Right kidney (tissue), 1 donor: Measurements from ENCODE around the gene TSTD1.
A peak's percentile ranks its signal among the peaks of the same experiment; 100 is the strongest.
"Not testable (repeated sequence)": the region's sequence is repeated elsewhere in the genome, so short reads cannot be mapped to it uniquely, and the experiment has no call there.

Experiments used
- DNase-seq: peaks from one replicate; pipeline ENCODE4 v3.0.0-alpha.2; 2016

The TSTD1 gene

GRCh38 chr1:161072751-161073449, 34.1 kb upstream of the TSTD1 start:
- DNase-seq, result no peak

- DNase-seq, result no peak
Observed at GRCh38 chr1:161071886-161072371, 33.2 kb upstream of the TSTD1 start.

GRCh38 chr1:161070761-161071160, 32.0 kb upstream of the TSTD1 start:
- DNase-seq, result no peak

GRCh38 chr1:161069731-161070270, 31.0 kb upstream of the TSTD1 start, which contains the start of gene ARHGAP30:
Gene ARHGAP30, minus strand, starts transcription at chr1:161069891. Its CDS starts 267 bp downstream, at chr1:161069624.
- no peak for DNase-seq

- no peak for DNase-seq
Observed at GRCh38 chr1:161069241-161069640, 30.5 kb upstream of the TSTD1 start.

- no peak for DNase-seq
Observed at GRCh38 chr1:161068306-161069234, 29.8 kb upstream of the TSTD1 start.

- no peak for DNase-seq
Observed at GRCh38 chr1:161066694-161067093, 27.9 kb upstream of the TSTD1 start.

GRCh38 chr1:161065681-161066080, 26.9 kb upstream of the TSTD1 start:
- not testable (repeated sequence) for DNase-seq

- not testable (repeated sequence) for DNase-seq
Observed at GRCh38 chr1:161063936-161064335, 25.2 kb upstream of the TSTD1 start.

GRCh38 chr1:161061419-161061818, 22.7 kb upstream of the TSTD1 start:
- no peak for DNase-seq

GRCh38 chr1:161059293-161059692, 20.5 kb upstream of the TSTD1 start:
- DNase-seq, result no peak

GRCh38 chr1:161054805-161055204, 16.0 kb upstream of the TSTD1 start:
- DNase-seq, result no peak

- no peak for DNase-seq
Observed at GRCh38 chr1:161054232-161054631, 15.5 kb upstream of the TSTD1 start.

GRCh38 chr1:161052899-161053298, 14.1 kb upstream of the TSTD1 start:
- no peak for DNase-seq

- no peak for DNase-seq
Observed at GRCh38 chr1:161051219-161051618, 12.5 kb upstream of the TSTD1 start.

GRCh38 chr1:161048949-161049722, 10.4 kb upstream of the TSTD1 start:
- no peak for DNase-seq

- DNase-seq, result no peak
Observed at GRCh38 chr1:161047436-161048420, 9.0 kb upstream of the TSTD1 start.

- DNase-seq, result no peak
Observed at GRCh38 chr1:161046605-161047228, 8.0 kb upstream of the TSTD1 start.

GRCh38 chr1:161045736-161046604, 7.2 kb upstream of the TSTD1 start, which contains the start of gene USF1:
Gene USF1, minus strand, starts transcription at chr1:161045977. Its CDS starts 2,702 bp downstream, at chr1:161043275.
- DNase-seq, result peak; percentile 97
